ENCODE data around the gene CLEC4G.

DNA sequence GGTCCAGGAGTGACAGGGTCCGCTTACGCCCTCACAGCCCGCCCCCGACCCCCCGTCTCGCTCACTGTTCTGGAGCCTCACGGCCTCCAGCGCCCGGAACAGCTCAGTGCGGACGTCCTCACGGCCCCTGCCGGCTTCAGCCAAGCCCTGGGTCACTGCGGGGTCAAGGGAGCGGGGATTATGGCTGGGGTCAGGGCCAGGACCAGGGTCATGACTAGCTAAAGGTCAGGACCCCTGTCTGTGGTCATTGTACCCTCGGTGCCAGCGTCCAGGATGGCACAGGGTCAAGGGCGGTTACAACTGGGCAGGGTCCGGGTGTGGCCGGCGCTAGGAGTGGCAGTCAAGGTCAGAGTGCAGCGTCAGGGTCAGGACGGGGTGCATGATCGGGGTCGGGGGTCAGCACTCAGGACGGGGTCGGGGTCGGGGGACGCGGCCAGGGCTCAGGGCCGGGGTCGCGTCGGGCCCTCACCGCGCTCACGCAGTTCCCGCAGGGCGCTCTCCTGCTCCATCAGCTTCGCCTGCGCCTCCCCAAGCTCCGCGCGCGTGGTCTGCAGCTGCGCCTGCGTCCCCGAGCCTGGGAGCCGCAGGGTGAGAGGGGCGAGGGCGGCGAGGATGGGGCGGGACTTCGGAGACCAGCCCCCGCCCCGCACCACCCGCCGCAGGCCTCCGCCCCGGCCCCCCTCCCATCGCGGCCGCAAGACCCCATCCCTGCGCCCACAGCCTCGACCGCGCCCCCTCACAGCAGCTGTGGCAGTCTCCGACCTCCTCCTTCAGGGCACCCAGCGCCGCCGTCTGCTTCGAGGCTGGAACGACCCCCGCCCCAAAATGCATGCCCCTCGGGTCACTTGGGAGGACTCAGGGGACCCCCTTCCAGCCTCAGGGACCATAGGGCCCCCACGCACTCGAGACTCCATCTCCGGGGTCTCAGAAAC lies 1.4 kb downstream of the CLEC4G start:
- no peak for TF ChIP-seq EZH2 (IDR thresholded peaks at IDR 0.05; ENCODE audit: borderline replicate concordance, low read depth, low read length, severe bottlenecking)
- TF ChIP-seq, protein P1, sequence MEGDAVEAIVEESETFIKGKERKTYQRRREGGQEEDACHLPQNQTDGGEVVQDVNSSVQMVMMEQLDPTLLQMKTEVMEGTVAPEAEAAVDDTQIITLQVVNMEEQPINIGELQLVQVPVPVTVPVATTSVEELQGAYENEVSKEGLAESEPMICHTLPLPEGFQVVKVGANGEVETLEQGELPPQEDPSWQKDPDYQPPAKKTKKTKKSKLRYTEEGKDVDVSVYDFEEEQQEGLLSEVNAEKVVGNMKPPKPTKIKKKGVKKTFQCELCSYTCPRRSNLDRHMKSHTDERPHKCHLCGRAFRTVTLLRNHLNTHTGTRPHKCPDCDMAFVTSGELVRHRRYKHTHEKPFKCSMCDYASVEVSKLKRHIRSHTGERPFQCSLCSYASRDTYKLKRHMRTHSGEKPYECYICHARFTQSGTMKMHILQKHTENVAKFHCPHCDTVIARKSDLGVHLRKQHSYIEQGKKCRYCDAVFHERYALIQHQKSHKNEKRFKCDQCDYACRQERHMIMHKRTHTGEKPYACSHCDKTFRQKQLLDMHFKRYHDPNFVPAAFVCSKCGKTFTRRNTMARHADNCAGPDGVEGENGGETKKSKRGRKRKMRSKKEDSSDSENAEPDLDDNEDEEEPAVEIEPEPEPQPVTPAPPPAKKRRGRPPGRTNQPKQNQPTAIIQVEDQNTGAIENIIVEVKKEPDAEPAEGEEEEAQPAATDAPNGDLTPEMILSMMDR (IDR thresholded peaks at IDR 0.05; ENCODE audit: borderline replicate concordance, extremely low read depth, low read length, poor library complexity, severe bottlenecking): no peak
